ENCODE data around the gene KDM4C. TPM values are rescaled to one million over a fixed set of nuclear protein-coding genes. Genes with fewer than 3 reads are reported as not detected.

KDM4C gene
- total RNA-seq, 1 donor = 50.7 TPM

DNA sequence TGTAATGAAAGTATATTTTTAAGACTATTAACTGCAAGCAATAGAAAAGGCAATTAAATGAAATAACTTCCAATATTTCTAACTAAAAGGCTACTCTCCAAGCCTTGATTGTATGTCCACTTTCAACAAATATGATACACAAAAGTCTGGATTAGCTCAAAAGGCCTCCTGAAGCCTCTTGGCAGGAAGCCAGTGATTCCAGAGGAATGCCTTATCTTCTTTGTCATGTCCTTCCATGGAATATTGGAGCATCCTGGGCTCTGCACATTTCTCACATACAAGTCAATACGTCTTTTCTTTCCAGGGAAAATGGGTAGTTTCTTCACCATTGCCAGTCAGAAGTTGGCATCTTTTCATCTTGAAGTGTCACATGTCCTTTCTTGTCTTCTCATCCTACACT lies 357.8 kb downstream of the KDM4C start:
- H3K4me3 ChIP-seq (ENCODE audit: insufficient read depth, low read length) = no peak overlapping the region
- H2AFZ ChIP-seq (ENCODE audit: low read length) = no peak overlapping the region
- no peaks in the 10 kb centered on the region for H3K79me2 ChIP-seq (ENCODE audit: insufficient read depth, low read length)
- H4K20me1 ChIP-seq (ENCODE audit: insufficient read depth, low read length) = no peaks in the 10 kb centered on the region
- H3K9me3 ChIP-seq (ENCODE audit: low read depth, low read length) = no peaks in the 10 kb centered on the region
- no peak overlapping the region for H3K4me2 ChIP-seq (ENCODE audit: insufficient read depth, low read length)
- no peak overlapping the region for H3K27ac ChIP-seq (ENCODE audit: low read depth, low read length)
- H3K36me3 ChIP-seq (ENCODE audit: insufficient read depth, low read length) = no peaks in the 10 kb centered on the region
- no peaks in the 10 kb centered on the region for H3K27me3 ChIP-seq (ENCODE audit: insufficient read depth, low read length)
- peaks cover 2% of the 10 kb centered on the region for H3K4me1 ChIP-seq (ENCODE audit: insufficient read depth, low read length)
- no peak for TF ChIP-seq CTCF (IDR thresholded peaks at IDR 0.05; ENCODE audit: extremely low read depth, low read depth, low read length)
- no peak for DNase-seq (ENCODE audit: insufficient read length, low spot score, missing footprints)

GRCh38 chr9:7117676-7118561 lies 360.1 kb downstream of the KDM4C start:
- no peaks in the 10 kb centered on the region for H3K27me3 ChIP-seq (ENCODE audit: insufficient read depth, low read length)
- no peak overlapping the region for H3K4me2 ChIP-seq (ENCODE audit: insufficient read depth, low read length)
- peak overlapping the region; percentile 16 for H3K27ac ChIP-seq (ENCODE audit: low read depth, low read length)
- no peak overlapping the region for H2AFZ ChIP-seq (ENCODE audit: low read length)
- H4K20me1 ChIP-seq (ENCODE audit: insufficient read depth, low read length) = no peaks in the 10 kb centered on the region
- no peak overlapping the region for H3K4me3 ChIP-seq (ENCODE audit: insufficient read depth, low read length)
- DNase-seq (ENCODE audit: insufficient read length, low spot score, missing footprints) = no peak
- H3K9me3 ChIP-seq (ENCODE audit: low read depth, low read length) = no peaks in the 10 kb centered on the region
- H3K79me2 ChIP-seq (ENCODE audit: insufficient read depth, low read length) = no peaks in the 10 kb centered on the region
- H3K4me1 ChIP-seq (ENCODE audit: insufficient read depth, low read length) = peaks cover 2% of the 10 kb centered on the region
- no peaks in the 10 kb centered on the region for H3K36me3 ChIP-seq (ENCODE audit: insufficient read depth, low read length)
- TF ChIP-seq CTCF (IDR thresholded peaks at IDR 0.05; ENCODE audit: extremely low read depth, low read depth, low read length) = no peak

GRCh38 chr9:7118633-7119032 lies 360.9 kb downstream of the KDM4C start:
- no peaks in the 10 kb centered on the region for H3K9me3 ChIP-seq (ENCODE audit: low read depth, low read length)
- H3K79me2 ChIP-seq (ENCODE audit: insufficient read depth, low read length) = no peaks in the 10 kb centered on the region
- no peak for TF ChIP-seq CTCF (IDR thresholded peaks at IDR 0.05; ENCODE audit: extremely low read depth, low read depth, low read length)
- no peak overlapping the region for H3K4me3 ChIP-seq (ENCODE audit: insufficient read depth, low read length)
- H2AFZ ChIP-seq (ENCODE audit: low read length) = no peak overlapping the region
- H3K4me1 ChIP-seq (ENCODE audit: insufficient read depth, low read length) = peaks cover 2% of the 10 kb centered on the region
- no peak for DNase-seq (ENCODE audit: insufficient read length, low spot score, missing footprints)
- H4K20me1 ChIP-seq (ENCODE audit: insufficient read depth, low read length) = no peaks in the 10 kb centered on the region
- H3K27me3 ChIP-seq (ENCODE audit: insufficient read depth, low read length) = no peaks in the 10 kb centered on the region
- H3K36me3 ChIP-seq (ENCODE audit: insufficient read depth, low read length) = no peaks in the 10 kb centered on the region
- H3K27ac ChIP-seq (ENCODE audit: low read depth, low read length) = no peak overlapping the region
- no peak overlapping the region for H3K4me2 ChIP-seq (ENCODE audit: insufficient read depth, low read length)

GRCh38 chr9:7119612-7120011 lies 361.8 kb downstream of the KDM4C start:
- H2AFZ ChIP-seq (ENCODE audit: low read length) = no peak overlapping the region
- no peaks in the 10 kb centered on the region for H3K36me3 ChIP-seq (ENCODE audit: insufficient read depth, low read length)
- H3K4me2 ChIP-seq (ENCODE audit: insufficient read depth, low read length) = no peak overlapping the region
- no peak overlapping the region for H3K4me3 ChIP-seq (ENCODE audit: insufficient read depth, low read length)
- H4K20me1 ChIP-seq (ENCODE audit: insufficient read depth, low read length) = no peaks in the 10 kb centered on the region
- TF ChIP-seq CTCF (IDR thresholded peaks at IDR 0.05; ENCODE audit: extremely low read depth, low read depth, low read length) = no peak
- no peaks in the 10 kb centered on the region for H3K79me2 ChIP-seq (ENCODE audit: insufficient read depth, low read length)
- no peaks in the 10 kb centered on the region for H3K27me3 ChIP-seq (ENCODE audit: insufficient read depth, low read length)
- peaks cover 2% of the 10 kb centered on the region for H3K4me1 ChIP-seq (ENCODE audit: insufficient read depth, low read length)
- no peak for DNase-seq (ENCODE audit: insufficient read length, low spot score, missing footprints)
- no peak overlapping the region for H3K27ac ChIP-seq (ENCODE audit: low read depth, low read length)
- H3K9me3 ChIP-seq (ENCODE audit: low read depth, low read length) = no peaks in the 10 kb centered on the region

All from osteoblast (primary cell).